ENCODE results near the gene F3. TPM values are rescaled to one million over a fixed set of nuclear protein-coding genes. Genes with fewer than 3 reads are reported as not detected.

Gene F3
- polyA plus RNA-seq, 1 of the 3 experiments (the other 2 are of a cell fraction) = 1.8 TPM

DNA sequence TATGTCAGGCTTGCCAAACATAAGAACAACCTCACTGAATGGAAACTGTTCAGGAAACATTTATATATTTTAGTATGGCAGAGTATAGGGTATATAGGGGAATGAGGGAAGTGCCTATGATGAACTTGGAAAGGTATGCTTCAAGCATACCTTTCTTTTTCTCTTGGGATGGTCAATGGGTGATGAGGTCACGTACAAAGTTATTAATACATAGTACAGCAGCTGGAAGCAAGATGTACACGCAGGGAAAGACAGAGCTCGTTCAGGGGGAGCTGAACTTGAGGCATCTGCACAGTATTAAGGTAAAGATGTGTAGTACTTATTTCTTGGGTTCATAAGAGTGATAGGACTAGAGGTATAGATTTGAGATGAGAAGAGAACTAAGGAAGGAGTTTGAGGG is 61.9 kb downstream of the F3 start (continued):
- TF ChIP-seq USF1 (IDR thresholded peaks at IDR 0.05; ENCODE audit: borderline replicate concordance, low read depth) = no peak
- TF ChIP-seq SMC3 (IDR thresholded peaks at IDR 0.05; ENCODE audit: low read depth, low read length) = no peak
- no peak for TF ChIP-seq EZH2phosphoT487 (IDR thresholded peaks at IDR 0.05; ENCODE audit: borderline replicate concordance, low read depth)
- TF ChIP-seq EP300 (IDR thresholded peaks at IDR 0.05; ENCODE audit: borderline replicate concordance in 1 of 2, low read depth in 1 of 2, low read length in 1 of 2) = no peak
- TF ChIP-seq SIN3A (IDR thresholded peaks at IDR 0.05; ENCODE audit: borderline replicate concordance, low read depth, low read length) = no peak
- TF ChIP-seq CHD2 (IDR thresholded peaks at IDR 0.05; ENCODE audit: low read length, partially characterized antibody) = no peak

Other genes with a start within 250 kb of the F3 start
- 6.5 and 8.7 TPM in 2 replicates for gene ABCD3, start 123.4 kb downstream of the F3 start, polyA plus RNA-seq (2012; rRNA removed)